Thoracic aorta (tissue), 2 donors: ENCODE measurements around the gene CCNB3. TPM values are rescaled to one million over a fixed set of nuclear protein-coding genes. Genes with fewer than 3 reads are reported as not detected.
A peak's percentile ranks its signal among the peaks of the same experiment; 100 is the strongest.

ENCODE experiments used
- ATAC-seq: fragments of 150-250 bp; one replicate; pipeline ENCODE4 v1.8.0; 2017; ENCODE audit warnings: low read depth; ENCODE audit not compliant: insufficient number of reproducible peaks, low FRiP score
- DNase-seq: peaks from one replicate; pipeline ENCODE4 v3.0.0-alpha.2; 2020; ENCODE audit warnings: low spot score
- H3K27ac ChIP-seq, 2 donors: fragments of 200-600 bp; sonication (generic); 1 replicate in 1 of 2; 2 replicates in 1 of 2; pipeline ENCODE4 v1.5.1; 2016; ENCODE audit warnings: mild to moderate bottlenecking in 2 of 2, moderate library complexity in 2 of 2
- H3K27me3 ChIP-seq: fragments of 200-600 bp; sonication (generic); replicated peaks from 2 replicates; pipeline ENCODE4 v1.6.0; 2016; ENCODE audit warnings: mild to moderate bottlenecking; ENCODE audit not compliant: insufficient read depth
- H3K36me3 ChIP-seq: fragments of 200-600 bp; sonication (generic); one replicate; pipeline ENCODE4 v1.5.1; 2016
- H3K4me1 ChIP-seq, 2 donors: fragments of 200-600 bp; sonication (generic); 1 replicate in 1 of 2; 2 replicates in 1 of 2; pipeline versions ENCODE4 v1.5.1 to v1.6.0; 2016; ENCODE audit warnings: low read depth in 2 of 2, mild to moderate bottlenecking in 1 of 2; ENCODE audit not compliant: control insufficient read depth in 1 of 2
- H3K4me3 ChIP-seq: fragments of 200-600 bp; sonication (generic); 2 replicates; pipeline ENCODE4 v1.5.1; 2016; ENCODE audit warnings: mild to moderate bottlenecking
- H3K9me3 ChIP-seq: fragments of 200-600 bp; sonication (generic); 2 replicates; pipeline ENCODE4 v1.5.1; 2016
- total RNA-seq, 2 donors: library from RNA; depleted of rRNA; stranded (reverse); fragments of >200 nt; gene quantifications; one replicate each; pipeline versions ENCODE4 v1.1.0 to v1.2.3, GENCODE V29; 2016
- TF ChIP-seq, protein P1 (sequence below): fragments of 200-600 bp; sonication (generic); IDR thresholded peaks from one replicate; pipeline ENCODE4 v1.5.1; 2019; ENCODE audit warnings: antibody characterized with exemption

The CCNB3 gene, protein sequence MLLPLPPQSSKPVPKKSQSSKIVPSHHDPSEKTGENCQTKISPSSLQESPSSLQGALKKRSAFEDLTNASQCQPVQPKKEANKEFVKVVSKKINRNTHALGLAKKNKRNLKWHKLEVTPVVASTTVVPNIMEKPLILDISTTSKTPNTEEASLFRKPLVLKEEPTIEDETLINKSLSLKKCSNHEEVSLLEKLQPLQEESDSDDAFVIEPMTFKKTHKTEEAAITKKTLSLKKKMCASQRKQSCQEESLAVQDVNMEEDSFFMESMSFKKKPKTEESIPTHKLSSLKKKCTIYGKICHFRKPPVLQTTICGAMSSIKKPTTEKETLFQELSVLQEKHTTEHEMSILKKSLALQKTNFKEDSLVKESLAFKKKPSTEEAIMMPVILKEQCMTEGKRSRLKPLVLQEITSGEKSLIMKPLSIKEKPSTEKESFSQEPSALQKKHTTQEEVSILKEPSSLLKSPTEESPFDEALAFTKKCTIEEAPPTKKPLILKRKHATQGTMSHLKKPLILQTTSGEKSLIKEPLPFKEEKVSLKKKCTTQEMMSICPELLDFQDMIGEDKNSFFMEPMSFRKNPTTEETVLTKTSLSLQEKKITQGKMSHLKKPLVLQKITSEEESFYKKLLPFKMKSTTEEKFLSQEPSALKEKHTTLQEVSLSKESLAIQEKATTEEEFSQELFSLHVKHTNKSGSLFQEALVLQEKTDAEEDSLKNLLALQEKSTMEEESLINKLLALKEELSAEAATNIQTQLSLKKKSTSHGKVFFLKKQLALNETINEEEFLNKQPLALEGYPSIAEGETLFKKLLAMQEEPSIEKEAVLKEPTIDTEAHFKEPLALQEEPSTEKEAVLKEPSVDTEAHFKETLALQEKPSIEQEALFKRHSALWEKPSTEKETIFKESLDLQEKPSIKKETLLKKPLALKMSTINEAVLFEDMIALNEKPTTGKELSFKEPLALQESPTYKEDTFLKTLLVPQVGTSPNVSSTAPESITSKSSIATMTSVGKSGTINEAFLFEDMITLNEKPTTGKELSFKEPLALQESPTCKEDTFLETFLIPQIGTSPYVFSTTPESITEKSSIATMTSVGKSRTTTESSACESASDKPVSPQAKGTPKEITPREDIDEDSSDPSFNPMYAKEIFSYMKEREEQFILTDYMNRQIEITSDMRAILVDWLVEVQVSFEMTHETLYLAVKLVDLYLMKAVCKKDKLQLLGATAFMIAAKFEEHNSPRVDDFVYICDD (N-terminal part only)
- under 1 TPM in 1 of 2 donors, not detected in 1; 0.21 TPM for total RNA-seq

- no peaks in the 10 kb centered on the region for H3K27me3 ChIP-seq
- TF ChIP-seq, protein P1, sequence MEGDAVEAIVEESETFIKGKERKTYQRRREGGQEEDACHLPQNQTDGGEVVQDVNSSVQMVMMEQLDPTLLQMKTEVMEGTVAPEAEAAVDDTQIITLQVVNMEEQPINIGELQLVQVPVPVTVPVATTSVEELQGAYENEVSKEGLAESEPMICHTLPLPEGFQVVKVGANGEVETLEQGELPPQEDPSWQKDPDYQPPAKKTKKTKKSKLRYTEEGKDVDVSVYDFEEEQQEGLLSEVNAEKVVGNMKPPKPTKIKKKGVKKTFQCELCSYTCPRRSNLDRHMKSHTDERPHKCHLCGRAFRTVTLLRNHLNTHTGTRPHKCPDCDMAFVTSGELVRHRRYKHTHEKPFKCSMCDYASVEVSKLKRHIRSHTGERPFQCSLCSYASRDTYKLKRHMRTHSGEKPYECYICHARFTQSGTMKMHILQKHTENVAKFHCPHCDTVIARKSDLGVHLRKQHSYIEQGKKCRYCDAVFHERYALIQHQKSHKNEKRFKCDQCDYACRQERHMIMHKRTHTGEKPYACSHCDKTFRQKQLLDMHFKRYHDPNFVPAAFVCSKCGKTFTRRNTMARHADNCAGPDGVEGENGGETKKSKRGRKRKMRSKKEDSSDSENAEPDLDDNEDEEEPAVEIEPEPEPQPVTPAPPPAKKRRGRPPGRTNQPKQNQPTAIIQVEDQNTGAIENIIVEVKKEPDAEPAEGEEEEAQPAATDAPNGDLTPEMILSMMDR: peak; percentile 53
- H3K27ac ChIP-seq: no peak within 1 kb of the TSS
- no peaks in the 10 kb centered on the region for H3K36me3 ChIP-seq
- H3K4me3 ChIP-seq: peak within 1 kb of the TSS; percentile 66
- no peaks in the 10 kb centered on the region for H3K9me3 ChIP-seq
- DNase-seq: no peak
- H3K4me1 ChIP-seq: no peaks in the 10 kb centered on the region
- ATAC-seq: peak; percentile 82
Measured at GRCh38 chrX:50204364-50204899, at the start of gene CCNB3. Gene CCNB3, plus strand, starts transcription at chrX:50204765. Its CDS starts 80,399 bp downstream, at chrX:50285164.

DNA sequence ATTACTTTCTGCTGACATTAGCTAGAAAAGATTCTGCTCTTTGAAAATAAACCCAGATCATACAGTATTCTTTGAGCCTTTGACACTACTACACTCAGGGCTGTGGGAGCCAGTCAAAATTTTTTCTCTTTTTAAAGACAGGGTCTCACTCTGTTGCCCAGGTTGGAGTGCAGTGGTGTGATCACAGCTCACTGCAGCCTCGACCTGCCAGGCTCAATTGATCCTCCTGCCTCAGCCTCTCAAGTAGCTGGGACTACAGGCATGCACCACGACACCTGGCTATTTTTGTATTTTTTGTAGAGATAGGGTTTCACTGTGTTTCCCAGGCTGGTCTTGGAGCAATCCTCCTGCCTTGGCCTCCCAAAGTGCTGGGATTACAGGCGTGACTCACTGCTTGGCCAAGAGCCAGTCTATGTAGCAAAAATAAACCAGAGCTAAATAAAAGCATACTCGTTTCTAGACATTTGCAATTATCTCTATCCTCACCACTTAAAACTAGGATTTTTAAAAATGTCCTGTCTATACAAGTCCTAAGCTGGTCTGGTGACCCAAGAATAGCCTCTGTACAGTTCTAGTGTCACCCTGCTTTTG is 46.9 kb upstream of the CCNB3 start:
- Histone ChIP-seq H3K27ac (no peak overlapping the region), H3K4me1 (no peaks in the 10 kb centered on the region), H3K27me3 (no peaks in the 10 kb centered on the region), H3K36me3 (no peaks in the 10 kb centered on the region), H3K9me3 (no peaks in the 10 kb centered on the region), H3K4me3 (no peak overlapping the region)
- DNase-seq (no peak), ATAC-seq (no peak)
- TF ChIP-seq, protein P1: no peak

GRCh38 chrX:50158593-50158992 is 46.0 kb upstream of the CCNB3 start:
- H3K27ac ChIP-seq: no peak overlapping the region
- TF ChIP-seq, protein P1: no peak
- H3K27me3 ChIP-seq: no peaks in the 10 kb centered on the region
- H3K4me3 ChIP-seq: no peak overlapping the region
- no peak for ATAC-seq
- H3K36me3 ChIP-seq: no peaks in the 10 kb centered on the region
- no peaks in the 10 kb centered on the region for H3K9me3 ChIP-seq
- H3K4me1 ChIP-seq: no peaks in the 10 kb centered on the region
- DNase-seq: no peak

GRCh38 chrX:50161127-50161526 is 43.4 kb upstream of the CCNB3 start:
- TF ChIP-seq, protein P1: no peak
- H3K4me3 ChIP-seq: no peak overlapping the region
- H3K4me1 ChIP-seq: no peaks in the 10 kb centered on the region
- no peak for ATAC-seq
- no peaks in the 10 kb centered on the region for H3K9me3 ChIP-seq
- no peaks in the 10 kb centered on the region for H3K27me3 ChIP-seq
- H3K36me3 ChIP-seq: no peaks in the 10 kb centered on the region
- no peak overlapping the region for H3K27ac ChIP-seq
- DNase-seq: no peak
